ENCODE results near the gene CRIM1. TPM values are rescaled to one million over a fixed set of nuclear protein-coding genes. Genes with fewer than 3 reads are reported as not detected.

The CRIM1 gene
- total RNA-seq, 1 donor from 2014 or later = 0.58 TPM

GRCh38 chr2:36369163-36369562, 13.6 kb downstream of the CRIM1 start:
- Mint-ChIP-seq H3K9me3 (no peaks in the 10 kb centered on the region), H3K27me3 (peaks cover 3% of the 10 kb centered on the region), H3K27ac (no peak overlapping the region), H3K4me1 (no peaks in the 10 kb centered on the region), H3K36me3 (ENCODE audit: low read depth) (no peaks in the 10 kb centered on the region), H3K4me3 (no peak overlapping the region)
- ChIA-PET POLR2A (no interaction called here), CTCF (no interaction called here)
- intact Hi-C loops (cut with micrococcal nuclease) = no loop called here
- TF ChIP-seq, protein P1, sequence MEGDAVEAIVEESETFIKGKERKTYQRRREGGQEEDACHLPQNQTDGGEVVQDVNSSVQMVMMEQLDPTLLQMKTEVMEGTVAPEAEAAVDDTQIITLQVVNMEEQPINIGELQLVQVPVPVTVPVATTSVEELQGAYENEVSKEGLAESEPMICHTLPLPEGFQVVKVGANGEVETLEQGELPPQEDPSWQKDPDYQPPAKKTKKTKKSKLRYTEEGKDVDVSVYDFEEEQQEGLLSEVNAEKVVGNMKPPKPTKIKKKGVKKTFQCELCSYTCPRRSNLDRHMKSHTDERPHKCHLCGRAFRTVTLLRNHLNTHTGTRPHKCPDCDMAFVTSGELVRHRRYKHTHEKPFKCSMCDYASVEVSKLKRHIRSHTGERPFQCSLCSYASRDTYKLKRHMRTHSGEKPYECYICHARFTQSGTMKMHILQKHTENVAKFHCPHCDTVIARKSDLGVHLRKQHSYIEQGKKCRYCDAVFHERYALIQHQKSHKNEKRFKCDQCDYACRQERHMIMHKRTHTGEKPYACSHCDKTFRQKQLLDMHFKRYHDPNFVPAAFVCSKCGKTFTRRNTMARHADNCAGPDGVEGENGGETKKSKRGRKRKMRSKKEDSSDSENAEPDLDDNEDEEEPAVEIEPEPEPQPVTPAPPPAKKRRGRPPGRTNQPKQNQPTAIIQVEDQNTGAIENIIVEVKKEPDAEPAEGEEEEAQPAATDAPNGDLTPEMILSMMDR (IDR thresholded peaks at IDR 0.05) = no peak
- ATAC-seq (ENCODE audit: low read depth) = no peak
- DNase-seq = no peak

DNA sequence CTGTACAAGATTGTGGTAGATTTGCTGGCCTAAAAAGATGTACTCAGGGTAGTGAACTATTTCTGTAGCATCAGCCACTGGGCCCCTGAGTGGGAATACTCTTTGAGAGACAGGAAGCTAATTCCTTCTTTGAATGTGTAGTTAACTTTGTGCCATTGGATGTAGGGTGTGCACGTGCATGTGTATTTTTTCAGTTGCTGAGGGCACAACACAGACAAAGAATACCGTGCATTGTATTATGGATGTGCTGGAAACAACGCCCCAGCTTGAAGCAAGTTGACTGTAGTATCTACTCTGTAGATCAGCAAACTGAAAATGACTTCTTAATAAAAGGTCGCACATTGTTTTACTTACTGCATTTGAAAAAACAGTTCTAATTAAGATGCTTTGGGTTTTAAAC, 14.1 kb downstream of the CRIM1 start:
- ATAC-seq (ENCODE audit: low read depth) = no peak
- DNase-seq = no peak
- TF ChIP-seq, protein P1 (IDR thresholded peaks at IDR 0.05) = no peak
- no peak overlapping the region for H3K27ac Mint-ChIP-seq
- no peak overlapping the region for H3K4me3 Mint-ChIP-seq
- peaks cover 3% of the 10 kb centered on the region for H3K27me3 Mint-ChIP-seq
- H3K4me1 Mint-ChIP-seq = no peaks in the 10 kb centered on the region
- POLR2A ChIA-PET = no interaction called here
- intact Hi-C loops (cut with micrococcal nuclease) = no loop called here
- no peaks in the 10 kb centered on the region for H3K9me3 Mint-ChIP-seq
- no peaks in the 10 kb centered on the region for H3K36me3 Mint-ChIP-seq (ENCODE audit: low read depth)
- CTCF ChIA-PET = no interaction called here

GRCh38 chr2:36370281-36370680, 14.7 kb downstream of the CRIM1 start:
- Mint-ChIP-seq H3K27ac (no peak overlapping the region), H3K36me3 (ENCODE audit: low read depth) (no peaks in the 10 kb centered on the region), H3K27me3 (peaks cover 2% of the 10 kb centered on the region), H3K4me1 (no peaks in the 10 kb centered on the region), H3K9me3 (no peaks in the 10 kb centered on the region), H3K4me3 (no peak overlapping the region)
- CTCF ChIA-PET = no interaction called here
- POLR2A ChIA-PET = no interaction called here
- TF ChIP-seq, protein P1 (IDR thresholded peaks at IDR 0.05) = no peak
- DNase-seq = no peak
- intact Hi-C loops (cut with micrococcal nuclease) = no loop called here
- no peak for ATAC-seq (ENCODE audit: low read depth)

GRCh38 chr2:36371070-36371874, 15.7 kb downstream of the CRIM1 start:
- peaks cover 1% of the 10 kb centered on the region for H3K27me3 Mint-ChIP-seq
- H3K4me1 Mint-ChIP-seq = no peaks in the 10 kb centered on the region
- H3K4me3 Mint-ChIP-seq = no peak overlapping the region
- intact Hi-C loops (cut with micrococcal nuclease) = no loop called here
- TF ChIP-seq, protein P1 (IDR thresholded peaks at IDR 0.05) = no peak
- no peak overlapping the region for H3K27ac Mint-ChIP-seq
- no peaks in the 10 kb centered on the region for H3K9me3 Mint-ChIP-seq
- no peak for DNase-seq
- H3K36me3 Mint-ChIP-seq (ENCODE audit: low read depth) = no peaks in the 10 kb centered on the region
- ChIA-PET CTCF (interaction anchor here (1.0 kb wide), 1 partner anchor 19 kb away, joined by 3 read pairs; no protein-coding TSS in a partner anchor), POLR2A (no interaction called here)
- no peak for ATAC-seq (ENCODE audit: low read depth)

GRCh38 chr2:36371928-36372391, 16.4 kb downstream of the CRIM1 start:
- no peak for DNase-seq
- Mint-ChIP-seq H3K9me3 (no peaks in the 10 kb centered on the region), H3K36me3 (ENCODE audit: low read depth) (no peaks in the 10 kb centered on the region), H3K4me3 (no peak overlapping the region), H3K4me1 (no peaks in the 10 kb centered on the region), H3K27ac (no peak overlapping the region), H3K27me3 (peaks cover 2% of the 10 kb centered on the region)
- TF ChIP-seq, protein P1 (IDR thresholded peaks at IDR 0.05) = no peak
- POLR2A ChIA-PET = no interaction called here
- intact Hi-C loops (cut with micrococcal nuclease) = no loop called here
- CTCF ChIA-PET = interaction anchor here (1.0 kb wide), 1 partner anchor 19 kb away, joined by 3 read pairs; no protein-coding TSS in a partner anchor
- ATAC-seq (ENCODE audit: low read depth) = no peak
